ENCODE measurements around the gene KCNMA1.

The KCNMA1 gene

GRCh38 chr10:77085344-77085743, 552.3 kb downstream of the KCNMA1 start:
- no peak for DNase-seq

- DNase-seq = no peak
Measured at GRCh38 chr10:77084431-77085144, 553.0 kb downstream of the KCNMA1 start.

GRCh38 chr10:77082601-77083252, 554.9 kb downstream of the KCNMA1 start:
- no peak for DNase-seq

- no peak for DNase-seq
Measured at GRCh38 chr10:77081481-77081891, 556.1 kb downstream of the KCNMA1 start.

DNA sequence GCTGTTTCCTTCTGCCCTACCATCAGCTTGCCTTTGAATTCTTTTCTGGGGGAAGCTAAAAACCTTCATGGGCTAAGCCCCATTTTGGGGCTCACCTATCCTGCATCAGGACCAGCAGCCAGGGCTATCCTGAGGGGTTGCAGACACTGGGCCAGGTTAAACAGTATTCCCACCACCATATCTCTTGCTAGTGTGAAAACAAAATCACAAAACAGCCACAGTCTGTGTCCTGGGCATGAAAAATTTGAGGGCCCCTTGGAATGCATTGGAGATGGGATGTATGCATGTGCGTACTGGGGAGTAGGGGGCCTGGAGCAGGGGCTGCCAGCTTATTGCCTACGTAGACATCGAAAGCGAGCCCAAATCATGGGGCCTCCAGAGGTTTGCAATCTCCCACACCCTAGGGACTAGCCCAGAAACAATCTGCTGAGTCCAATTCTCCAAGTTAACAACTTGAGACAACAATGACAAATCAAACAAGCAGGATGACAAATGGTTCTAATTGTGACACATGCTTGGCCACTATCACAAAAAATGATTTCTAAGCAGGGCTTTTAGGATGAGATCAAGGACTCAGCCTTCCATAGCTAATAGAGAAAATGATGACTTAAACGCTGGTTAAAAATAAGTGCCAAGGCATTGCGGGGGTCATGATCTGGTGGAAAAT, 557.1 kb downstream of the KCNMA1 start:
- DNase-seq = no peak

DNA sequence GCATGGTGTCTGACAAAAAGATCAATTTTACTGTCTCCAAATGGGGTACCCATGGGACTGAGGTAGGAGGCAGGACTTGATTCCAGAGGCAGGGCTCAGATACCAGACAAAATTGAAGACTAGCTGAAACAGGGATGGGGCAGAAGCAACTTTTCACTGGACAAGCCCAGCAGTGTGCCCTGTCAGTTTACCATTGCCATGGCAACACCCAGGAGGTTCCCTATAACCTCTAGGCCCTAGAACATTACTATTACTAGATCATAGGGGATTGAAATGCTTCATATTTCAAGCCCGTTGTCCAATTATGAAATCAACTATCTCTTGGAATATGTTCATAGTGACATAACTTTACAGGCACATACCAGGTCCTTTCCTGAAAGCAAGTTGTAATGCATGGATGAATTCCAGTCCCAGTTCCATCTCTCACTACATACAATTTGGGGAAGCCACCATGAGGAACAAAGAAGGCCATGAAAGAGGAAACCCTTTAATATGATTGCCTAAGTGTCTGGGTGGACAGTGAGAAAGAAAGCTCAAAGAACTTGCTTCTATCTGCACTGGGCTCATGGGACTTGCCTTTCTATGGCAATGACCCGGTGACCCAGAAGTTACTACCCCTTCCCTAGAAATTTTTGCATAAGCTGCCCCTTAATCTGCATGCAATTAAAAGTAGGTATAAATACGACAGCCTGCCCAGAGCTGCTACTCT, 557.9 kb downstream of the KCNMA1 start:
- DNase-seq = no peak

- DNase-seq = no peak
Measured at GRCh38 chr10:77077316-77077945, 560.2 kb downstream of the KCNMA1 start.

- DNase-seq = no peak
Measured at GRCh38 chr10:77075926-77076325, 561.7 kb downstream of the KCNMA1 start.

DNA sequence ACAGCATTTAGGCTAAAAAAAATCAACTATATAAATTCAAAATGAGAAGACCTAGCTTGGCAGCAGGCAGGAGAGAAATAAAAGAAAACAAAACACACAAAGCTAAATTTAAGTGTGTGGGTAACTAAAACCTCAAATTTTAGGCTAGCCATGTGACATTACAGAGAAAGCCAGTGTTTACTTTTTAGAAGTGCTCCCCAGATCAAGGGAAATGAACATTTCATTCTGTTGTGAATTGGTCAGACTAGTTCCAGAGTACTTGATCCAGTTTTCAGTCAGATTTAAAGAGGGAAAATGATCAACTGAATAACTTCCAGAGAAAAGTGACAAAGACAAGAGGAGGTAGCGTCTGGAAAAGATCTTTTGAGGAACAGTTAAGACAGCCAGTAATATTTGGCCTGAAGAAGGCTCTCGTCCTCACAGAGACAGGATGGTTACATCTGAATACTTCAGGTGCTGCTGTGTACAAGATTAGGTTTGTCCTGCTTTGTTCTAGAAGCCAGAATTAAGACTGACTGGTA, 563.4 kb downstream of the KCNMA1 start:
- DNase-seq = no peak

- DNase-seq = no peak
Measured at GRCh38 chr10:77073663-77073960, 564.0 kb downstream of the KCNMA1 start.

GRCh38 chr10:77072836-77073662, 564.6 kb downstream of the KCNMA1 start:
- no peak for DNase-seq

DNA sequence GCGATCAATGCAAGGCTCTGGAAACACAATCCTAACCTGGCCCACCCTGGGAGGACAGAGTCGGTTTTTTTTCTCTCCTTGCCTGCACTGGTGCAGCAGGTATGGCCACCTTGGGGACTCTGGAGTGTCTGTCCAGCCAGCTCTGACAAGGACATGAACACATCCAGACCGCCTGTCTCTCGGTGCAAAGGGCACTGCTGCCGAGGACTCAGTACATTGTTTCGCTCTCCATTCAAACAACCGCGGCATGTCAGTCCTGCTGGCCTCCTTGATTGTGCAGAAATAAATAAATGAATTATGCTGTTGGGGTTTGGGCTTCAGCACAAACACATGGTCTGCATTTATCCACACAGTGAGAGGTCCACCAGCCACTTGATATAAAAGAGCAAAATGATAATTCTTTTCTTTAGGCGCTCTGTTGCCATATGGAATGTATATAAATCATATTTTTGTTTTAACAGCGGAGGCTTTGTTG, 565.2 kb downstream of the KCNMA1 start:
- DNase-seq = no peak

DNA sequence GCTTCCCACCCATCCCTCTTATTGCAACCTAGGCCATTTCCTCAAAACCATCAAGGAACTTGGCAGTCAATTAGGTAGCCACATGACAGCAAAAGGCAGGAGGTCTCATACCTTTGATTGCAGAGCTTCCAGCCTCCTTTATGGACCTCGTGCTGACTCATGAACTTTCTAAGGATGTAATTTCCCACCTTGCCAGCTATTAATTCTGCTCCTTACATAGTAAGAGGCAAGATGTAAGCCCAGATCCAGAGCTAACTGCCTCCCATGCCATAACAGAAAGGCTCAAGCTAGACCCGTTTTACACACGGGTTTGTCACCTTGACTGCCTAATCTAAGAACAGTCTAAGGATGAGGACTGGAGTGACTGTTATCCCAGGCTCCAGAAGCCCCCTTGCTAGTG, 565.7 kb downstream of the KCNMA1 start:
- DNase-seq = no peak

GRCh38 chr10:77071001-77071511, 566.6 kb downstream of the KCNMA1 start:
- no peak for DNase-seq

DNA sequence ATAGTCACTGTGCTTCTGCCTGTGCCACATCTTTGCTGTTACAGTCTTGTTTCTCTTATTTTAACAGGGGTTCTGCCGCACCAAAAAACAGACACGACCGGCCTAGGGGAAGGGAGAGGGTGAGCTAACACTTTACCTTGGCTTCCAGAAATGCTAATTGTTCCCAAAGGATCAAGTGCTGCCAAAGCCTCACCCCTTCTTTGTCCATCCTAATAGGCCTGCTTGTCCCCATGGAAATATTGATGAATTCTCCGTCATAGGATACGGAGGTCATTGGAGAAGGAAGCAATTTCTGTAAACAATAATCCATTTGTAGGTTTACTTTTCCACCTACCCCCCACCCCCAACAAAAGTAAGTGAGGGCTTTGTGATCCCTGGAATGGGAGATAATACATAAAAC, 567.3 kb downstream of the KCNMA1 start:
- DNase-seq = no peak

- no peak for DNase-seq
Measured at GRCh38 chr10:77068969-77069368, 568.6 kb downstream of the KCNMA1 start.

DNA sequence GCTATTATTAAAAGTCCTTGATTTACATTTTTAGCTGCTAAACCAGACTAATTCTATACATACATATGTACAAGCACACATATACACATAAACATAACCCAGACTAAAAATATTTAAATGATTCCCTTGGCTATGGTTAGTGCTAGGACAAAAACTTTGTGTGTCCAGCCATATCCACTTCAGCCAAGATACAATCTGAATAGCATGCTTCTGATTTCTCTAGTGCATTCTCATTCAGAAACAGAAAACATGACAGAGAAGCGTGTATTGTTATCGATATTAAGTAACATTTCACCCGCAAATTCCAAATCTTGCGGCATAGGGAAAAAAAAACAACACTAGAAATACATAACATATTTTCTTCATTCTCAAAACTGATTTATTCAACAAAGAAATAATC, 569.3 kb downstream of the KCNMA1 start:
- no peak for DNase-seq

DNA sequence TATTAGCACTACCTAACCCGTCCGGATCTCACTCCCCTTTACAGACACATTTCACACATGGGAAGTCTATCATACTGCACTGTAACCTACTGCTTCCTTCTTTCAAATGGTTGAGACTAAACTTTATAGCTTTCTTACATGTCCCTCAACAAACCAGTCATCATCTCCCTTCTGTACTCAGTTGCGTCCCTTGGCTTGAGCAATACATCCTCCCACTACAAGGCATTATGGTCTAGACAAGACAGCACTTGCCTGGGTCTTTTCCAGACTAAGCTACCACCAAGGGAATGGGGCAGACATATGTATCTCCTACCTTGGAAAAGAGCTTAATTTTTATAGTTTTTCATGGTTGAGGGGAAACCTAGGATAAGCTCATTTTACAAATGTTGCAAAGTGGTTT, 575.2 kb downstream of the KCNMA1 start:
- DNase-seq = no peak

DNA sequence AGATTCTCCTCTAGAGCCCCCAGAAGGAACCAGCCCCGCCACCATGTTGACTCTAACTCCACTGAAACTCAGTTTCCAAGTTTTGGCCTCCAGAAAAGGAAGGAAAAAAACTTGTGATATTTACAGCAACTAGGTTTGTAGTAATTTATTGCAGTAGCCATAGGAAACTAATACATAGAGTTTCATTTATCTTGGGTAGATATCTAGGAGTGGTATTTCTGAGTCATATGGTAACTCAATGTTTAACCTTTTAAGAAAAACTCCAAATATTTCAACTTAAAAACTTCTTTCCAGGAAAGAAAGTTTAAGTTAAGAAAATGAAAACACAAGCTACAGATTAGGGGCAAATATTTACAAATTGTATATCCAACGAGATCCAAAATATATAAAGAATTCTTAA, 576.7 kb downstream of the KCNMA1 start:
- DNase-seq = no peak

GRCh38 chr10:77056650-77057049, 581.0 kb downstream of the KCNMA1 start:
- no peak for DNase-seq

DNA sequence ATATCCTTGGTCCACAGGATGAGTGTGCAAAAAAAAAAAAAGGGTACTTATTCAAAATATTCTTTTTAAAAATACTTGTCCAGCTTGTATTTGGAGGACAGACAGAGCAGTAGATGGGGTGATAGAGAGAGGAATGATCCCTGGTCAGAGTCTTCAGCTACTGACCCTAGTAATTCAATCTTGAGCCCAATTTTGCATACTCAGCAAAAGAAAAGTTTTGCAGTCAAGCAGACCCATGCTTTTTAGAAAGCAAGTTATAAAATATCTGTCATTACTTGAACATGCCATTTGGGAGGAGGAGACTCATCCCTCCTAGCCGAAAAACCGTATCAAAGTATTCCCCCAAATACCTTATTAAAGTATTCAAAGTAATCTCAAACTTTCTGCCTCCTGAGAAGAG, 585.0 kb downstream of the KCNMA1 start:
- no peak for DNase-seq

DNA sequence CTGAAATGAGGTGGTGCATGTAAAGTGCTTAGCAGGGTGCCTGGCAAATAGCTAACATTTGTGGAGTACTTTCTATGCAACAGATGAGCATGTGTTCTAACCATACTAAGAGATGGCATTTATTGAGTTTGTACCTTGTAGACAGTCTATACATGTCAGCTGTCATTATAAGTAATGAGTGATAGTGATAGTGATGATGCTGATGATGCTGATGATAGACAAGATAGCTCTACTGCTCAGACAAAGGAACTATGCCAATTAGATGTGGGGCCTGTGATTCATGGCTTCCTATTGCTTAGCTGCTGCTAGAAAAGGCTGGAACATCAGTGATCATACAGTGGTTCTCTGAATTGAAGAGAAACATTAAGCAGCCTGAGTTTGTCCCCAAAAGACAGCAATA, 585.8 kb downstream of the KCNMA1 start:
- no peak for DNase-seq

Measured in NCI-H1105 (cell line).